GM12873 (cell line): ENCODE data around the gene CTNNA3.

Source experiments
- TF ChIP-seq, protein P1 (sequence below): IDR thresholded peaks from 2 replicates; pipeline ENCODE4 v1.5.1; 2012; ENCODE audit warnings: low read depth, mild to moderate bottlenecking, moderate library complexity, low read length, control low read depth; ENCODE audit not compliant: insufficient read depth; ENCODE audit errors: missing control alignments

The CTNNA3 gene

GRCh38 chr10:66744915-66745314 lies 951.1 kb downstream of the CTNNA3 start:
- TF ChIP-seq, protein P1, sequence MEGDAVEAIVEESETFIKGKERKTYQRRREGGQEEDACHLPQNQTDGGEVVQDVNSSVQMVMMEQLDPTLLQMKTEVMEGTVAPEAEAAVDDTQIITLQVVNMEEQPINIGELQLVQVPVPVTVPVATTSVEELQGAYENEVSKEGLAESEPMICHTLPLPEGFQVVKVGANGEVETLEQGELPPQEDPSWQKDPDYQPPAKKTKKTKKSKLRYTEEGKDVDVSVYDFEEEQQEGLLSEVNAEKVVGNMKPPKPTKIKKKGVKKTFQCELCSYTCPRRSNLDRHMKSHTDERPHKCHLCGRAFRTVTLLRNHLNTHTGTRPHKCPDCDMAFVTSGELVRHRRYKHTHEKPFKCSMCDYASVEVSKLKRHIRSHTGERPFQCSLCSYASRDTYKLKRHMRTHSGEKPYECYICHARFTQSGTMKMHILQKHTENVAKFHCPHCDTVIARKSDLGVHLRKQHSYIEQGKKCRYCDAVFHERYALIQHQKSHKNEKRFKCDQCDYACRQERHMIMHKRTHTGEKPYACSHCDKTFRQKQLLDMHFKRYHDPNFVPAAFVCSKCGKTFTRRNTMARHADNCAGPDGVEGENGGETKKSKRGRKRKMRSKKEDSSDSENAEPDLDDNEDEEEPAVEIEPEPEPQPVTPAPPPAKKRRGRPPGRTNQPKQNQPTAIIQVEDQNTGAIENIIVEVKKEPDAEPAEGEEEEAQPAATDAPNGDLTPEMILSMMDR = no peak

DNA sequence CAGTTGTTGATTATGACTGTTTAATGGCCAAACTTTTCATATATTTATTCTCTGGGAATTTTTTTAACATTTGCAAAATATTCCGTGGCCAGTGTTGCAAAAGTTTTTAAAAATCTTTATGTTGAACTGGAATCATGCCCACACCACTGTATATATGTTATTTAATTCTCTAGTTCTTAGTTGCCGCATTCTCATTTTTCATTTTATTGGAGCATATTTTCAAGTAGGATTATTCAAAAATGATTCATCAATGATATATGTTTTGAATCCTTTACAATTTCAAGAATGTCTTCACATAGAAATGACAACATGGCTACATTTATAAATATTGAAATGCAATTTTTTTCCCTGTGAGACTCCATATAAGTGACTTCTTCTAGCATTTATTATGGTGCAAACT lies 958.8 kb downstream of the CTNNA3 start:
- TF ChIP-seq, protein P1 = no peak

- TF ChIP-seq, protein P1 = no peak
Observed at GRCh38 chr10:66723608-66724400, 972.2 kb downstream of the CTNNA3 start.

- TF ChIP-seq, protein P1 = no peak
Observed at GRCh38 chr10:66719483-66719882, 976.5 kb downstream of the CTNNA3 start.

DNA sequence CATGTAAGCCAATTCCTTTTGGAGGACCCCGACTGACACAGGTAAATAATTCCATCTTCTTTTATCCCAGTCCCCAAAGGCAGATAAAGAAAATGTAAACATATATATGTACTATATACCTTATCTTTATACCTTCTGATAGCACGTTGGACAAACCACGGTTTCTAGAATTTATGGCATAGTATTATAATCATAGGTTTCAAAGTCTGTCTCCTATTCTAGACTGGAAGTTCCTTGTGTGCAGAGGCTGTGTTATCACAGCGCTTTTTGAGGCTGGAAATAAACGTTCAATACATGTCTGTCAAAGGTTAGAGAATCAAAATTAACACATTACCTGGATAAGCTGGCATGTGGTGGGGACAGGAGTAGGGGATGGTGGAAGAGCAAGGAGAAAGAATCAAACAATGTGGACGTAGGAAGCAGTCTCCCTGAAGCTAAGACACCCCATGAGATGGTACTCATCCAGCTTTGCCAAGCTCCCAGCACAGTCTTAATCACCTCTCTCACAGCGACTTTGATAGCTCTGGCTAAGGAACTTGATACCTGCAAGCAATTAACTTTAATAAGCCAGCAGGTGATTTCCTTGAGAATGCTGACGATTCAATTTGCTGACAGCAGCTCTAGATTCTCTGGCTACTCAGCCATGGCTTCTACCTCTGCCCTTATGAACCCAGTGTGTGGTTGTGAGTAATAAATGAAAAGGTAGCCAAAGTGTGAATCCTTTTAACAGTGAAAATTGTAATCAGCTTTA lies 978.6 kb downstream of the CTNNA3 start:
- TF ChIP-seq, protein P1 = no peak

DNA sequence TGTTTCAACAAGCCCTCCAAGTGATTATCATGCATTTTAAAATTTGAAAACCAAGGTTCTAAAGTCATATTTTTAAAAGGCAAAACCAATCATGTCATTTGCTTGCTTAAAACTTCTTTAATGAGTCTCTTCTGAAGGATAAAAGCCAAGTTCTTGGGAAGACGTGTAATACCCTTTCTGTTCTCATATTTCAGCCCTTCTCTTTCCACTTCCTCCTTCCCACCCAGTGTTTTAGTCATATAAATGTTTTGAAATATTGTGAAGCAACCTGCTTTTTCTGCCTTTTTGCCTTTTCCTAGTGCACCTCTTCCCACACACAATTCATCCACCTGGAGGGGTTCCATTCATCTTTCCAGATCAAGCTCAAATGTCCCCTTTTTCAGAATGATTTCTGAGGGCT lies 981.3 kb downstream of the CTNNA3 start:
- TF ChIP-seq, protein P1 = no peak

DNA sequence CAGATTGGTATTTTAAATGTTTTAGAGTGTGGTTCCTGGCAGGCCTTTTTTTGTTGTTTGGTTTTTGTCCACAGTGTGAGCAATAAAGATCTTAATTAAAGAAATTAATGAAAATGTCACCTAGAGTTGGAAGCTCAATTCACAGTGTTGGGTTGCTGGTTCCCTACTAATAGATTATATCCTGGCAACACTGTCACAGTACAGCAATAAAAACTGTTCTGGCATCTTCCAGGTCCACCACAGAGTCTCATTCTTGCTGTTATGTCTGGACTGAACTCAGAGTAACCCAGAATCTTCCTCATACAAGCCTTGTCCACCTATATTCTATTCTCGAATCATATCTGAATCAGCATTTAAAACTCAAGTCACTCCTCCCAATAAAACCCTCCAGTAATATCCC lies 982.6 kb downstream of the CTNNA3 start:
- TF ChIP-seq, protein P1 = no peak
